Caco-2 (cell line): Measurements from ENCODE around the gene KREMEN2. TPM values are rescaled to one million over a fixed set of nuclear protein-coding genes. Genes with fewer than 3 reads are reported as not detected.

Source experiments
- BruUV-seq: library from RNA; stranded (reverse); fragments of 400-500 nt; replicated peaks from 2 replicates; lab custom pipeline; 2021; lab: Mats Ljungman, UMichigan
- CTCF ChIA-PET: fragments of 300-600 bp; sonication (Branson Sonifier 250); formaldehyde crosslinking; loops from one replicate; lab custom pipeline; 2022; ENCODE audit warnings: antibody characterized with exemption; lab: Charles Lee
- POLR2A ChIA-PET: fragments of 300-600 bp; sonication (Branson Sonifier 250); formaldehyde crosslinking; loops from one replicate; lab custom pipeline; 2022; ENCODE audit warnings: antibody characterized with exemption; lab: Charles Lee
- DNase-seq, 2 experiments: peaks; one replicate each; pipeline versions ENCODE4 v3.0.0 to v3.0.0-alpha.2; 2020 to 2022
- H3K27me3 ChIP-seq: replicated peaks from 2 replicates; pipeline ENCODE4 v1.6.0; 2011; ENCODE audit warnings: low read length; ENCODE audit not compliant: control insufficient read depth, insufficient read depth
- H3K36me3 ChIP-seq: 2 replicates; pipeline ENCODE4 v1.5.1; 2011; ENCODE audit warnings: low read length; ENCODE audit not compliant: control insufficient read depth, insufficient read depth
- H3K4me1 ChIP-seq: fragments of 250-450 bp; sonication (Bioruptor Pico); 2 replicates; pipeline ENCODE4 v1.5.1; 2020; ENCODE audit warnings: mild to moderate bottlenecking
- H3K4me3 ChIP-seq: 2 replicates; pipeline ENCODE4 v1.5.1; 2011; ENCODE audit warnings: low read depth, mild to moderate bottlenecking, control low read depth, low read length
- H3K9me3 ChIP-seq: fragments of 250-450 bp; sonication (Bioruptor Pico); 2 replicates; pipeline ENCODE4 v1.5.1; 2020; ENCODE audit warnings: mild to moderate bottlenecking, moderate library complexity
- H3K27ac Mint-ChIP-seq: one replicate; pipeline ENCODE4 v1.8.0; 2022; ENCODE audit warnings: mixed read lengths; ENCODE audit not compliant: unreplicated experiment
- H3K27me3 Mint-ChIP-seq: one replicate; pipeline ENCODE4 v1.8.0; 2022; ENCODE audit warnings: mixed read lengths; ENCODE audit not compliant: insufficient read depth, unreplicated experiment
- H3K36me3 Mint-ChIP-seq: one replicate; pipeline ENCODE4 v1.8.0; 2022; ENCODE audit warnings: mild to moderate bottlenecking, mixed read lengths; ENCODE audit not compliant: insufficient read depth, unreplicated experiment
- H3K4me1 Mint-ChIP-seq: one replicate; pipeline ENCODE4 v1.8.0; 2022; ENCODE audit warnings: low read depth, mixed read lengths; ENCODE audit not compliant: unreplicated experiment
- H3K4me3 Mint-ChIP-seq: one replicate; pipeline ENCODE4 v1.8.0; 2022; ENCODE audit warnings: mild to moderate bottlenecking, moderate library complexity, mixed read lengths; ENCODE audit not compliant: unreplicated experiment
- H3K9me3 Mint-ChIP-seq: one replicate; pipeline ENCODE4 v1.8.0; 2022; ENCODE audit warnings: mixed read lengths; ENCODE audit not compliant: unreplicated experiment
- intact Hi-C: fragments of 100-400 bp; cut with micrococcal nuclease; formaldehyde crosslinking; loops from one replicate; pipeline ENCODE4 v1.10.0; 2022; ENCODE audit not compliant: unreplicated experiment
- total RNA-seq: library from RNA; stranded (reverse); gene quantifications from 2 replicates; pipeline ENCODE4 v1.2.3, GENCODE V29; 2022
- TF ChIP-seq, protein P1 (sequence below), 2 experiments: fragments of 200-600 bp in 1 of 2; IDR thresholded peaks; 1 replicate in 1 of 2; 2 replicates in 1 of 2; pipeline versions ENCODE4 v1.5.1 to v1.8.0; 2011 to 2022; ENCODE audit warnings: antibody characterized with exemption in 1 of 2, control low read depth in 1 of 2, inconsistent platforms in 1 of 2, low read depth in 1 of 2, low read length in 1 of 2, mild to moderate bottlenecking in 1 of 2, moderate library complexity in 1 of 2; ENCODE audit not compliant: insufficient read depth in 1 of 2, severe bottlenecking in 1 of 2, unreplicated experiment in 1 of 2

Gene KREMEN2
- total RNA-seq, 1 experiment from 2014 or later = 2.2 TPM

DNA sequence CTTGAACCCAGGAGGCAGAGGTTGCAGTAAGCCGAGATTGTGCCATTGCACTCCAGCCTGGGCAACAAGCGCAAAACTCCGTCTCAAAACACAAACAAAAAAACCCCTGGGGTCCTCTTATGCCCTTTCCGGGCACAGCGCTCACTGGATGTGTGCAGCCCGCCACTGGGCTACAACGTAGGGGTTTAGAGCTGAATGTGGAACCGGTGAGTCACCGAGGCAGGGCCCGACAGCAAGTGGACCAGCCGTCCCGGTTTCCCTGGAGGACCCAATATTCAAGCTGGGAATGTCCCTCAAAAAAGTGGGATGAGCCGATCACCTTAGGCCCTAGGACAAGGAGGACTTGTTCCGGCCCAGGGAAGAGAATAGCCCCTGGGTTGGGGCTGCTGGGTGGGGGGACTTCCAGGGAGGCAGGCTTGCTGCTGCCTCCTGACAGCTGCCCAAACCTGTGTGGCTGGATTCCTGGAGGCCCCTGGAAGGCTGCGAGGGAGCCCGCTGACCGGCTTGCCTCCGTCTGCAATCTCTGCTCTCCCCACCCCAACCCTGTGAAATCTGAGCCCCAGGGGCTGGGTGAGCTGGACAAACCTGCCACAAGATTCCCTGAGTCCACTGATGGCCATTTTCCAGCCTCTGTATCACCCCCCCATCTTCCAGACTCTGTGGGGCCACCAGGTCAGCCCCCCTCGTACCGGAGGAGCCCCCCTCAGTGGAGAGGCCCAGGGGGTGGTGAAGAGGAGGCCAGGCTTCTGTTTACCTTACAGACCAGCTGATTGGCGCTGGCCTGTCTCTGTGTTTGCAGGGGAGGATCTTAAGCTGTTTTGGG is 45.7 kb downstream of the KREMEN2 start:
- H3K36me3 Mint-ChIP-seq = peaks cover 23% of the 10 kb centered on the region
- Histone ChIP-seq H3K4me1 (peaks cover 77% of the 10 kb centered on the region), H3K9me3 (no peaks in the 10 kb centered on the region), H3K4me3 (no peak overlapping the region), H3K36me3 (no peaks in the 10 kb centered on the region), H3K27me3 (no peaks in the 10 kb centered on the region)
- peak overlapping the region; percentile 94 for H3K27ac Mint-ChIP-seq
- H3K27me3 Mint-ChIP-seq = no peaks in the 10 kb centered on the region
- TF ChIP-seq, protein P1, sequence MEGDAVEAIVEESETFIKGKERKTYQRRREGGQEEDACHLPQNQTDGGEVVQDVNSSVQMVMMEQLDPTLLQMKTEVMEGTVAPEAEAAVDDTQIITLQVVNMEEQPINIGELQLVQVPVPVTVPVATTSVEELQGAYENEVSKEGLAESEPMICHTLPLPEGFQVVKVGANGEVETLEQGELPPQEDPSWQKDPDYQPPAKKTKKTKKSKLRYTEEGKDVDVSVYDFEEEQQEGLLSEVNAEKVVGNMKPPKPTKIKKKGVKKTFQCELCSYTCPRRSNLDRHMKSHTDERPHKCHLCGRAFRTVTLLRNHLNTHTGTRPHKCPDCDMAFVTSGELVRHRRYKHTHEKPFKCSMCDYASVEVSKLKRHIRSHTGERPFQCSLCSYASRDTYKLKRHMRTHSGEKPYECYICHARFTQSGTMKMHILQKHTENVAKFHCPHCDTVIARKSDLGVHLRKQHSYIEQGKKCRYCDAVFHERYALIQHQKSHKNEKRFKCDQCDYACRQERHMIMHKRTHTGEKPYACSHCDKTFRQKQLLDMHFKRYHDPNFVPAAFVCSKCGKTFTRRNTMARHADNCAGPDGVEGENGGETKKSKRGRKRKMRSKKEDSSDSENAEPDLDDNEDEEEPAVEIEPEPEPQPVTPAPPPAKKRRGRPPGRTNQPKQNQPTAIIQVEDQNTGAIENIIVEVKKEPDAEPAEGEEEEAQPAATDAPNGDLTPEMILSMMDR (IDR thresholded peaks at IDR 0.05; ENCODE audit: insufficient read depth in 1 of 2, low read depth in 1 of 2, low read length in 1 of 2, severe bottlenecking in 1 of 2, unreplicated experiment in 1 of 2) = no peak
- ChIA-PET POLR2A (interaction anchor here (0.6 to 2.0 kb wide), 5 partner anchors 10 to 272 kb away, joined by 3 to 34 read pairs (median 6); partner anchors contain the start of genes FLYWCH1, HCFC1R1, THOC6 and TNFRSF12A), CTCF (interaction anchor here (1.0 to 1.8 kb wide), 6 partner anchors 8 to 22 kb away, joined by 3 to 12 read pairs (median 7); partner anchors contain the start of genes HCFC1R1, THOC6 and TNFRSF12A)
- intact Hi-C loops = loop anchor here (1.0 kb wide), 1 partner anchor 11 kb away; the partner anchor contains the start of gene TNFRSF12A
- H3K4me3 Mint-ChIP-seq = peak overlapping the region; percentile 45
- no peaks in the 10 kb centered on the region for H3K9me3 Mint-ChIP-seq
- peaks cover 27% of the 10 kb centered on the region for H3K4me1 Mint-ChIP-seq
- peak; percentile 96 to 97 for DNase-seq
- BruUV-seq = no TSS peak

DNA sequence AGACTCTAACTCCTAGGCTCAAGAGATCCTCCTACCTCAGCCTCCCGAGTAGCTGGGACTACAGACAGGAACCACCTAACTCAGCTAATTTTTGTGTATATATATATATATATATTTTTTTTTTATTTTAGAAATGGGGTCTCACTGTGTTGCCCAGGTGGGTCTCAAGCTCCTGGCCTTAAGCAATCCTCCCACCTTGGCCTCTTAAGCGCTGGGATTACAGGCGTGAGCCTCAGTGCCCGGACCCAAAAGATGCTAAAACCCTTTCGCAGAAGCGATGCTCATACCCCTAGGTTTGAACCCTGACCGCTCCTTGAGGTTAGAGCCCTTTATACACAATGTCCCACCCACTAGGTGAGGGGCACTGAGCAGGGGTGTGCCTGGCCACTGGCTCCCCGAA is 46.4 kb downstream of the KREMEN2 start:
- Mint-ChIP-seq H3K9me3 (no peaks in the 10 kb centered on the region), H3K4me1 (peaks cover 27% of the 10 kb centered on the region), H3K36me3 (peaks cover 19% of the 10 kb centered on the region), H3K27me3 (no peaks in the 10 kb centered on the region), H3K4me3 (no peak overlapping the region), H3K27ac (peak overlapping the region; percentile 94)
- ChIA-PET CTCF (interaction anchor here (1.0 to 1.8 kb wide), 6 partner anchors 9 to 21 kb away, joined by 3 to 12 read pairs (median 7); partner anchors contain the start of genes HCFC1R1, THOC6 and TNFRSF12A), POLR2A (interaction anchor here (1.3 to 2.0 kb wide), 4 partner anchors 9 to 99 kb away, joined by 3 to 34 read pairs (median 8); partner anchors contain the start of genes FLYWCH1, HCFC1R1, THOC6 and TNFRSF12A)
- TF ChIP-seq, protein P1 (IDR thresholded peaks at IDR 0.05; ENCODE audit: insufficient read depth in 1 of 2, low read depth in 1 of 2, low read length in 1 of 2, severe bottlenecking in 1 of 2, unreplicated experiment in 1 of 2) = no peak
- H3K36me3 ChIP-seq = no peaks in the 10 kb centered on the region
- peaks cover 76% of the 10 kb centered on the region for H3K4me1 ChIP-seq
- no peaks in the 10 kb centered on the region for H3K9me3 ChIP-seq
- H3K27me3 ChIP-seq = no peaks in the 10 kb centered on the region
- no peak for DNase-seq
- H3K4me3 ChIP-seq = no peak overlapping the region
- intact Hi-C loops = loop anchor here (1.0 kb wide), 1 partner anchor 10 kb away; the partner anchor contains the start of gene TNFRSF12A
- TSS peak; percentile 28 for BruUV-seq

DNA sequence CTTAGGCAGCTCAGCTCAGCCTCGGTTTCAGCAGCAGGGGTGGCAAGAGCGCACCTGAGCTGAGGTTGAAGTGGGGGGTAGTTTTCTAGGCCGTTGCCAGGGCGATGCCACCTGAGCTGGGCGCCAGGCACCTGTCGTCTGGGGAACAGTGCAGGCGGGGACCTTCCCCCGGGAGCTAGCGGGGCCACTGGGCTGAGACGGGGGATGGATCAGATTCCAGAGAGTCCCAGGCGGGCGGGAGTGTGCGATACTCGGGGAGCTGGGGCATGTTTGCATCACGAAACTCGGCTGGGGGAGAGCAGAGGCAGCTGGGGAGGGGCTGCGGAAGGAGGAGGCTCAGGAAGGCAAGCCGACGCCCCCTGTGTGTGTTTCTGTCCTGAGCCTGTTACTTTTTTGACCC is 48.2 kb downstream of the KREMEN2 start:
- peak in 1 of 2 experiments; percentile 42 for DNase-seq
- no peaks in the 10 kb centered on the region for H3K27me3 ChIP-seq
- peaks cover 19% of the 10 kb centered on the region for H3K4me1 Mint-ChIP-seq
- H3K4me3 ChIP-seq = no peak overlapping the region
- peaks cover 13% of the 10 kb centered on the region for H3K36me3 Mint-ChIP-seq
- TF ChIP-seq, protein P1 (IDR thresholded peaks at IDR 0.05; ENCODE audit: insufficient read depth in 1 of 2, low read depth in 1 of 2, low read length in 1 of 2, severe bottlenecking in 1 of 2, unreplicated experiment in 1 of 2) = no peak
- peak overlapping the region; percentile 16 for H3K4me3 Mint-ChIP-seq
- BruUV-seq = no TSS peak
- H3K27ac Mint-ChIP-seq = peak overlapping the region; percentile 50
- no peaks in the 10 kb centered on the region for H3K9me3 ChIP-seq
- ChIA-PET POLR2A (no interaction called here), CTCF (no interaction called here)
- H3K27me3 Mint-ChIP-seq = no peaks in the 10 kb centered on the region
- no peaks in the 10 kb centered on the region for H3K9me3 Mint-ChIP-seq
- intact Hi-C loops = no loop called here
- peaks cover 69% of the 10 kb centered on the region for H3K4me1 ChIP-seq
- no peaks in the 10 kb centered on the region for H3K36me3 ChIP-seq
